ENCODE data around the gene NETO1. TPM values are rescaled to one million over a fixed set of nuclear protein-coding genes. Genes with fewer than 3 reads are reported as not detected.

NETO1 gene
- total and polyA plus RNA-seq, 4 donors: not detected

- no peaks in the 10 kb centered on the region for H3K9me3 ChIP-seq (ENCODE audit: control insufficient read depth in 4 of 4, low read length in 3 of 4)
- 51% methylated on average over 3 of the region's 3 CpGs for WGBS
Observed at GRCh38 chr18:72720116-72720515, 147.7 kb downstream of the NETO1 start.

DNA sequence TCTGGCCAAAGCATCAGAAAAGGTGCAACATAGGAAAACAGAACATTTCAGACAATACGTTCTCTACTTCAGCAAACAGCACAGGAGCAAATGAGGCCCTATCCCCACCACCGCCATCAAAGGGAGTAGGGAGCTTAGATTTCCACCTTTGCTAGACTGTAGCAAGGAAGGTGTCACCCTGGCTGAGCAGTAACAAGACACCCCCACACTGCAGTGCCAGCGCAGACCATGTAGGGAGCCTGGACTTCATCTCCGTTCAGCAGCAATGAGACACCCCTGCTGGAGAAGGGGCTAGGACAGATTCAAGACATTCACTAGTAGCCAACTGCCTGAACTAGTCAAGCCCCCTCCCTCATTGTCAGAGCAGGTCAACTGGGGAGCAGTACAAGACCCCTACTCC lies 163.6 kb downstream of the NETO1 start:
- Histone ChIP-seq H3K4me1 (ENCODE audit: control insufficient read depth in 4 of 4, insufficient read depth in 4 of 4, low read length in 3 of 4) (no peaks in the 10 kb centered on the region), H3K27me3 (ENCODE audit: control insufficient read depth in 4 of 4, insufficient read depth in 4 of 4, low read length in 3 of 4) (no peaks in the 10 kb centered on the region), H3K27ac (ENCODE audit: low read depth in 1 of 2, low read length in 2 of 2) (no peak overlapping the region), H3K9me3 (ENCODE audit: control insufficient read depth in 4 of 4, low read length in 3 of 4) (no peaks in the 10 kb centered on the region), H3K36me3 (ENCODE audit: control insufficient read depth in 4 of 4, insufficient read depth in 3 of 4, low read depth in 1 of 4, low read length in 3 of 4) (no peaks in the 10 kb centered on the region), H3K4me3 (ENCODE audit: low read depth in 1 of 3, low read length in 3 of 3) (no peak overlapping the region), H3K9ac (ENCODE audit: low read depth in 1 of 2, low read length in 2 of 2) (no peak overlapping the region)
- WGBS: 69% methylated on average over 4 of the region's 4 CpGs
- TF ChIP-seq FOXA2 (IDR thresholded peaks at IDR 0.05) (no peak), TAF1 (conservative IDR thresholded peaks at IDR 0.05) (no peak), RXRA (IDR thresholded peaks at IDR 0.05) (no peak), GABPA (IDR thresholded peaks at IDR 0.05 in 1 of 2, conservative IDR thresholded peaks at IDR 0.05 in 1 of 2) (no peak), RAD21 (IDR thresholded peaks at IDR 0.05) (no peak), JUND (IDR thresholded peaks at IDR 0.05) (no peak), SP1 (IDR thresholded peaks at IDR 0.05) (no peak), NR2F2 (IDR thresholded peaks at IDR 0.05) (no peak), HNF4A (conservative IDR thresholded peaks at IDR 0.05) (no peak), HNF4G (IDR thresholded peaks at IDR 0.05) (no peak), EGR1 (IDR thresholded peaks at IDR 0.05; ENCODE audit: low read depth in 2 of 2) (no peak), CTCF (IDR thresholded peaks at IDR 0.05; ENCODE audit: low read depth, low read length, missing input control) (no peak), FOXA1 (IDR thresholded peaks at IDR 0.05) (no peak), REST (IDR thresholded peaks at IDR 0.05) (no peak)
- TF ChIP-seq, protein P1, sequence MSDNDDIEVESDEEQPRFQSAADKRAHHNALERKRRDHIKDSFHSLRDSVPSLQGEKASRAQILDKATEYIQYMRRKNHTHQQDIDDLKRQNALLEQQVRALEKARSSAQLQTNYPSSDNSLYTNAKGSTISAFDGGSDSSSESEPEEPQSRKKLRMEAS (IDR thresholded peaks at IDR 0.05): no peak
- no peak for DNase-seq (ENCODE audit: low spot score)

More at GRCh38 chr18:72720116-72720515, 147.7 kb downstream of the NETO1 start:
- H3K4me1 ChIP-seq (ENCODE audit: control insufficient read depth in 4 of 4, insufficient read depth in 4 of 4, low read length in 3 of 4): no peaks in the 10 kb centered on the region
- no peak overlapping the region for H3K4me3 ChIP-seq (ENCODE audit: low read depth in 1 of 3, low read length in 3 of 3)
- peaks cover 0 to 2% (median 0%) of the 10 kb centered on the region in 4 donors for H3K27me3 ChIP-seq (ENCODE audit: control insufficient read depth in 4 of 4, insufficient read depth in 4 of 4, low read length in 3 of 4)
- DNase-seq (ENCODE audit: low spot score): no peak
- TF ChIP-seq TAF1 (conservative IDR thresholded peaks at IDR 0.05): no peak
- TF ChIP-seq RAD21 (IDR thresholded peaks at IDR 0.05): no peak
- TF ChIP-seq NR2F2 (IDR thresholded peaks at IDR 0.05): no peak
- TF ChIP-seq SP1 (IDR thresholded peaks at IDR 0.05): no peak
- no peak for TF ChIP-seq HNF4G (IDR thresholded peaks at IDR 0.05)
- no peak for TF ChIP-seq REST (IDR thresholded peaks at IDR 0.05)
- TF ChIP-seq, protein P2, sequence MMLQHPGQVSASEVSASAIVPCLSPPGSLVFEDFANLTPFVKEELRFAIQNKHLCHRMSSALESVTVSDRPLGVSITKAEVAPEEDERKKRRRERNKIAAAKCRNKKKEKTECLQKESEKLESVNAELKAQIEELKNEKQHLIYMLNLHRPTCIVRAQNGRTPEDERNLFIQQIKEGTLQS (IDR thresholded peaks at IDR 0.05): no peak
- no peak for TF ChIP-seq GABPA (IDR thresholded peaks at IDR 0.05 in 1 of 2, conservative IDR thresholded peaks at IDR 0.05 in 1 of 2)
- no peak for TF ChIP-seq YY1 (IDR thresholded peaks at IDR 0.05)
- TF ChIP-seq, protein P1 (IDR thresholded peaks at IDR 0.05): no peak
- H3K27ac ChIP-seq (ENCODE audit: low read depth in 1 of 2, low read length in 2 of 2): no peak overlapping the region
- H3K9ac ChIP-seq (ENCODE audit: low read depth in 1 of 2, low read length in 2 of 2): no peak overlapping the region
- H3K36me3 ChIP-seq (ENCODE audit: control insufficient read depth in 4 of 4, insufficient read depth in 3 of 4, low read depth in 1 of 4, low read length in 3 of 4): no peaks in the 10 kb centered on the region
